Stimulated activated CD4-positive, alpha-beta T cell treated with anti-CD3 and anti-CD28 coated beads, Interleukin-1b, Interleukin-23, amount 100 ng/mL, for 24 hours (primary cell): ENCODE measurements around the gene GASK1A.

Experiments used
- DNase-seq, 4 experiments: peaks; one replicate each; pipeline ENCODE4 v3.0.0-alpha.2; 2020; ENCODE audit warnings: low read depth in 4 of 4, low spot score in 1 of 4

GASK1A gene

DNA sequence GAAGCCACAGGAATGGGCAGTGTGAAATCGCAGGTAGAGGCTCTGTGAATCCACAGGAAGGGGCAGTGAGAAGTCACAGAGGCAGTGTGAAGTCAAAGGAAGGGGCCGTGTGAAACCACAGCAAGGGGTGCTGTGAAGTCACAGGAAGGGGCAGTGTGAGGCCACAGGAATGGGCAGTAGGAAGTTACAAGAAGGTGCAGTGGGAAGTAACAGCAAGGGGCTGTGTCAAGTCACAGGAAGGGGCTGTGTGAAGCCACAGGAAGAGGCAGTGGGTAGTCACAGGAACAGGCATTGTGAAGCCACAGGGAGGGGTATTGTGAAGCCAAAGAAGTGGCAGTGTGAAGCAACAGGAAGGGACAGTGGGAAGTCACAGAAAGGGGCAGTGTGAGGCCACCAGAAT lies 34.1 kb downstream of the GASK1A start:
- DNase-seq = no peak

DNA sequence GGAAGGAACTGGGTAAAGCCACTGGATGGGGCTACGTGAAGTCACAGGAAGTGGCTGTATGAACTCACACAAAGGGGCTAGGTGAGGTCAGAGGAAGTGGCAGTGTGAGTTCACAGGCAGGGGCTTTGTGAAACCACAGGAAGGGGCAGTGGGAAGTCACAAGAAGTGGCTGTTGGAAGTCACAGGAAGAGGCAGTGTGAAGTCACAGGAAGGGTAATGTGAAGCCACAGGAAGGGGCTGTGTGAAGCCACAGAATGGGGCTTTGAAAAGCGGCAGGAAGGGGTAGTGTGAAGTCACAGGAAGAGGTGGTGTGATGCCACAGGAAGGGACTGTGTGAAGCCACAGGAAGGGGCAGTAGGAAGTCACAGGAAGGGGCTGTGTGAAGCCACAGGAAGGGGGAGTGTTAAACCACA lies 34.6 kb downstream of the GASK1A start:
- no peak for DNase-seq

DNA sequence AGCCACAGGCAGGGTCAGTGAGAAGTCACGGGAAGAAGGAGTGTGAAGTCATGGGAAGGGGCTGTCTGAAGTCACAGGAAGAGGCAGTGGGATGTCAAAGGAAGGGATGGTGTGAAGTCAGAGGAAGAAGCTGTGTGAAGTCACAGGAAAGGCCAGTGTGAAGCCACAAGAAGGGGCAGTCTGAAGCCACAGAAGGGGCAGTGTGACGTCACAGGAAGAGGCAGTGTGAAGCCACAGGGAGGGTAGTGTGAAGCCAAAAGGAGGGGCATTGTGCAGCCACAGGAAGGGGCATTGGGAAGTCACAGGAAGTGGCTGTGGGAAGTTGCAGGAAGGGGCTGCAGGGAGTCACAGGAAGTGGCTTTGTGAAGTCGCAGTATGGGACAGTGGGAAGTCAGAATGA lies 35.1 kb downstream of the GASK1A start:
- no peak for DNase-seq

DNA sequence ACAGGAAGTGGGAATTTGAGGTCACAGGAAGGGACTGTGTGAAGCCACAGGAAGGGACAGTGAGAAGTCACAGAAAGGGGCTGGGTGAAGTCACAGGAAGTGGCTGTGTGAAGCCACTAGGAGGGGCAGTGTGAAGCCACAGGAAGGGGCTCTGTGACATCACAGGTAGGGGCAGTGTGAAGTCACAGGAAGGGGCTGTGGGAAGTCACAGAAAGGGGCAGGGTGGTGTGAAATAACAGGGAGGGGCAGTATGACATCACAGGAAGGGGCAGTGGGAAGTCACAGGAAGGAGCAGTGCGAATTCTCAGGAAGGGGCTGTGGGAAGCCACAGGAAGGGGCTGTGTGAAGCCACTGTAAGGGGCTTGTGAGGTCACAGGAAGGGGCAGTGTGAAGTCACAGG lies 35.8 kb downstream of the GASK1A start:
- DNase-seq = no peak

DNA sequence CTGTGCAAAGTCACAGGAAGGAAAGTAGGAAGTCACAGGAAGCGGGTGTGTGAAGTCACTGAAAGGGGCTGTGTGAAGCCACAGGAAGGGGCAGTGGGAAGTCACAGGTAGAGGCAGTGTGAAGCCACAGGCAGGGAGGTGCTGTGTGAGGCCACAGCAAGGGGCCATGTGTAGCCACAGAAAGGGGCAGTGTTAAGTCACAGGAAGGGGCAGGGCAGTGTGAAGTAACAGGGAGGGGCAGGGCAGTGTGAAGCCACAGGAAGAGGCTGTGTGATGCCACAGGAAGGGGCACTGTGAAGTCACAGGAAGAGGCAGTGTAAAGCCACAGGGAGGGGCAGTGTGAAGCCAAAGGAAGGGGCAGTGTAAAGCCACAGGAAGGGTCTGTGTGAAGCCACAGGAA lies 36.5 kb downstream of the GASK1A start:
- no peak for DNase-seq

DNA sequence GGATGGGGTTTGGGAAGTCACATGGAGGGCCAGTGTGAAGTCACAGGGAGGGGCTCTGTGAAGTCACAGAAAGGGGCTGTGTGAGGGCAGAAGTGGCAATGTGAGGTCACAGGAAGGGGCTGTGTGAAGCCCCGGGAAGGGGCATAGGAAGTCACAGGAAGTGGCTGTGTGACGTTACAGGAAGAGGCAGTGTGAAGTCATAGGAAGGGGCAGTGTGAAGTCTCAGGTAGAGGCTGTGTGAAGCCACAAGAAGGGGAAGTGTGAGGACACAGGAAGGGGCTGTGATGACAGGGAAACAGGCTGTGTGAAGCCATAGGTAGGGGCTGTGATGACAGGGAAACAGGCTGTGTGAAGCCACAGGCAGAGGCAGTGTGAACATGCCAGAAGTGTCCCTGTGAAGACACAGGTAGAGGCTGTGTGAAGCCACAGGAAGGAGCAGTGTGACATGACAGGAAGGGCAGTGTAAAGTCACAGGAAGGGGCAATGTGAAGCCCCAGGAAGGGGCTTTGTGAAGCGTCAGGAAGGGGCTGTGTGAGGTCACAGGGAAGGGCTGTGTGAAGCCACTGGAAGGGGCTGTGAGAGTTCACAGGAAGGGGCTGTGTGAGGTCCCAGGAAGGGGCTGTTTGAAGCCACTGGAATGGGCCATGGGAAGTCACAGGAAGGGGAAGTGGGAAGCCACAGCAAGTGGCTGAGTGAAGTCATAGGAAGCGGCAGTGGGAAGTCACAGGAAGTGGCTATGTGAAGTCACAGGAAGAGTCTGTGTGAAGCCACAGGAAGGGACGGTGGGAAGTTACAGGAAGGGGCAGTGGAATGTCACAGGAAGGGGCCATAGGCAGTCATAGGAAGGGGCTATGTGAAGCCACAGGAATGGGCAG lies 37.1 kb downstream of the GASK1A start:
- no peak for DNase-seq

DNA sequence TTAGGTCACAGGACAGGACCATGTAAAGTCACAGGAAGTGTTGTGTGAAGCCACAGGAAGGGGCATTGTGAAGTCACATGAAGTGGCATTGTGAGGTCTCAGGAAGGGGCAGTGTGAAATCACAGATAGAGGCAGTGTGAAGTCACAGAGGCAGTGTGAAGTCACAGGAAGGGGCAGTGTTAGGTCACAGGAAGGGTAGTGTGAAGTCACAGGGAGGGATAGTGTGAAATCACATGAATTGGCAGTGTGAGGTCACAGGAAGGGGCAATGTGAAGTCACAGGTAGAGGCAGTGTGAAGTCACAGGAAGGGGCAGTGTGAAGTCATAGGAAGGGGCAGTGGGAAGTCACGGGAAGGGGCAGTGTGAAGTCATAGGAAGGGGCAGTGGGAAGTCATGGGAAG lies 37.9 kb downstream of the GASK1A start:
- DNase-seq = no peak

DNA sequence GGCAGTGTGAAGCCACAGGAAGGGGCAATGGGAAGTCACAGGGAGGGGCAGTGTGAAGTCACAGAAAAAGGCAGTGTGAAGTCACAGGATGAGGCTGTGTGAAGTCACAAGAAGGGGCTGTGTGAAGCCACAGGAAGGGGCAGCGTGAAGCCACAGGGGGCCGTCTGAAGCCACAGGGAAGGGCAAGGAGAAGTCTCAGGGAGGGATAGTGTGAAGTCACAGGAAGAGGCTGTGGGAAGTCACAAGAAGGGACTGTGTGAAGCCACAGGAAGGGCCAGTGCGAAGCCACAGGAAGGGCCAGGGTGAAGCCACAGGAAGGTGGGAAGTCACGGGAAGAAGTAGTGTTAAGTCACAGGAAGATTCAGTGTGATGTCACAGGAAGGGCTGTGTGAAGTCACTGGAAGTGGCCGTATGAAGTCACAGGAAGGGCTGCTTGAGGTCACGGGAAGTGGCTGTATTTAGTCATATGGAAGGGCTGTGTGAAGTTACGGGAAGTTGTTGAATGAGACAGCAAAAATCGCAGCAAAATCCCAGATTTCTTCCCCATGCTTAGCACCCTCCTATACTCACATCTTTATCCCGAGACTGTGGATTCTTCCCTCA lies 38.6 kb downstream of the GASK1A start:
- no peak for DNase-seq

DNA sequence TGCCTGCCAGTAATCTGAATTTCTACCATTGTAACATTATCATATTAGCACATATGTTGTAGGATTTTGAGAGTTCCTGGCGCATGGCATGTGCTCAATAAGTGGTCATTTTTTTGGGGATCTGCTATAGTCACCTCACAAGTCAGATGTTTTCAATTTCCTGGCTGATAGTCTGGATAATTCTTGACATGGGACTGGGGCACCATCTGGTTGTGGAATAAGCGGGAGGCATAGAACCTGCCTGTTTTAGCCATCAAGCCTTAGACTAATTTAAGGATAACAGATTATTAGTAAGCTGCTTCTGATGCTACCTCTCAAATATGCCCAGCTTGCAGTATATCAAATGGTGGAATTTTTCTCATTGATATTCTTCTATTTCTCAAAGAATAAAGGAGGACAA lies 39.1 kb downstream of the GASK1A start:
- DNase-seq = no peak

DNA sequence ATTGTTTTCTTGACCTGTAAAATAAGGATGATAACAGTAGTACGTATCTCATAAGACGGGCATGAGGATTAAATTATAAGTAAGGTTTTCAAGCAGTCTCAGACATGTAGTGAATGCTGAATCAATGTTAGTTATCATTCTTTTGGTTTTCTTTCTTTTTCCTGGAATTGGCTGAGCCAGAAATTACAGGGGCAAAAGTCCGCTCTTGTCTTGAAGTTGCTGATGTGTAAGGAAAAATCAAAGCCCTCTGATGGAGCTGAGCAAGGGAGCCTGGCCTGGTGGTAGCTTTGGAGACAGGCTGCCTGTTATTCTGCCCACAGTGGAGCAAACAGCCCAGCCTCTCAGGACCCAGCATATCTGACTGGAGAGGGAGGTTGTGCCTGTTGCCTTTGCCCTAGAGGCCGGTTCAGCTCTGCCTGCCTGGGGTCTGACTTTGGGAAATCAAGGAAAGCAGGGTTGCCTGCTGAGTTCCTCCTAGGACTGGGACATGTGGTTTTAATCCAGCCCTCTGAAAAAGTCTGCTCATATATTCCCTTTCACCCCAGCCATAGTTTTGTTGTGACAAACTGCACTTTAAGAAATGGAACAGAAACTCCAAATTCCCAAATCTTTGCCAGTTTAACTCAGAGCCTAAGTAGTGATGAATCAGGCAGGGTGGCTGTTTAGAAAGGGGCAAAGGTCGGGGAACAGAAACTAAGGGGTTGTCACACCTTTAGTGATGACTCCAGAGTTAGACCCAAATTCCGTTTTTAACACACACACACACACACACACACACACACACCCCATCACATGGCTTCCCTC lies 40.1 kb downstream of the GASK1A start:
- no peak for DNase-seq

DNA sequence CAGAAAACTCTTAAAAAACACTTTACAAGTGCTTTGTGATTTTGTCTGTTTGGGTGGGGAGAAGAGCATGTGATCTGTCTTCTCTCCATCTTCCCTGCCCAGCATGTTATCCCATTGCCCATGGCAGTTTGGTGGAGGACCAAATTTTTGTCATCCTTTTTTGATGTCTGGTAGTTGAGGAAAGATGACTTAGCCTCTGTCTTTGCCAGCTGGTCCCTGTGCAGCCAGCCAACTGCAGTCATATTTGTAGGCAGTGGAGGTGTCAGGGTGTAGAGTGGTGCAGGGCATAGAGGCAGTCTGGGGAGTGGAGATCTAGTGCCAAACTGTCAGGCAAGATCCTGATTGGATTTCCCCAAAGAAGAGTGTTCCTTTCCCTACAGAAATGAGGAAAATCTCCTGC lies 40.7 kb downstream of the GASK1A start:
- no peak for DNase-seq

DNA sequence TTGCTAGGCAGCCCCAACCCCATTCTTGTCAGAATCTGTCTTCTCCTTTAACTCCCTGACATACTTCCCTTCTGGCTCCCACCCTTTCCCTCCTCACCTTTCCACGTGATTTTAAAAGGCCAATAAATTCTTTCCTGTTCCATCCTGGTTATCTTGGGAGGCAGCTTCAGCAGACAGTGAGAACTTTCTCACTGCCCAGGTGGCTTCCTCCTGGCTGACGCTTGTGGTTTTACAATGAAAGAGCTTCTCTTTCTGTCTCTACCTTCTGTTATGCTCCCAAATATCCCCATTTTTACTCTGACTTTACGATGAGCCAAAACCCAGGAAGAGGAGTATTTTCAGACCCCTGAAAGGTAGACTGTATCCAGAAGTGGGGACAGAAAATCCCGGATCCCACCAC lies 42.1 kb downstream of the GASK1A start:
- DNase-seq = no peak

DNA sequence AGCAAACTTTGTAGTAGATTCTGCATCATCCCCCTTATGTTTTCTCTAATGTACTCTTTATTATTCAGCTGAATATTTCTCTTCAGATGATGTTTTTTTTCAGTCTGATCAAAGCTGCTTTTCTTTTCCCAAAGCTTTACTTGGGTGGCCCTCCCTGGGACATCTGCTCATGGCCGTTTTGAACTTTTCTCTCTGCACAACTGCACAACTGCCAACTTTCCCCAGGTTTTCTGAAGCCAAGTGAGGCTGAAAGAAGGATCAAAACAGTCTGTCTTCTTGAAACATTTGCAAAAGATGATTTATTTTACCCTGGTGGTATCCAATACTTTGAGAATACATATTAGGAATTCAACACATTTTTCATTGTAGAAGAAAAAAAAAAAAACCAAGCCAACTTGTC lies 43.0 kb downstream of the GASK1A start:
- no peak for DNase-seq

DNA sequence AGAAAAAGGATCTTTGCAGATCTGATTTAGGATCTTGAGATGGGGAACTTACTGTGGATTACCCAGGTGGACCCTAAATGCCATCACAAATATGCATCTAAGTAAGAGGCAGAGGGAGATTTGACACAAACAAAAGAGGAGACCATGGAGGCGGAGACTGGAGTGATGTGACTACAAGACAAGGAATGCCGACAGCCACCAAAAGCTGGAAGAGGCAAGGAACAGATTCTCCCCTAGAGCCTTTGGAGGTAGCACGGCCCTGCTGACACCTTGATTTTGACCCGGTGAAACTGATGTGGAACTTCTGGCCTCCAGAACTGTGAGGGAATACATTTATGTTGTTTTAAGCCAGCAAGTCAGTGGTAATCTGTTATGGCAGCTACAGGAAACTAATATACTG lies 44.0 kb downstream of the GASK1A start:
- no peak for DNase-seq

DNA sequence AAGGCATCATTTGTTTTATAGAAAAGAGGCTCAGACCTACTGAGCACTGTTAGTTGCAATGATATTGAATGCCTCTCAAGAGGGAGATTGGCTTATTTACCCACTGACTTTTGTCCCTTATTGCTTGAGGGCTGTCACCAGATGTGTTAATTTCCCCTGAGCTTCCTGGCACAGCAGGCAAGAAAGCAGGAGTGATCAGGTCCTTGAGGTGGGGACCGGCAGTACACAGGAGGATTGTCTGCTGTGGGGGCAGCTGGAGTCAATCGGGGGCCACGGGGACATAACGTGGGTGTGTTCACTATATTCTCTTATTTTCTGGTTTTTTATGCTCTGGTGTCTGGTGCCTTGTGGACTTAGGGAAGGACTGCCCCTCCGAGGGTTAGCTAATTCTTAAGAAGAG lies 44.6 kb downstream of the GASK1A start:
- DNase-seq = no peak

DNA sequence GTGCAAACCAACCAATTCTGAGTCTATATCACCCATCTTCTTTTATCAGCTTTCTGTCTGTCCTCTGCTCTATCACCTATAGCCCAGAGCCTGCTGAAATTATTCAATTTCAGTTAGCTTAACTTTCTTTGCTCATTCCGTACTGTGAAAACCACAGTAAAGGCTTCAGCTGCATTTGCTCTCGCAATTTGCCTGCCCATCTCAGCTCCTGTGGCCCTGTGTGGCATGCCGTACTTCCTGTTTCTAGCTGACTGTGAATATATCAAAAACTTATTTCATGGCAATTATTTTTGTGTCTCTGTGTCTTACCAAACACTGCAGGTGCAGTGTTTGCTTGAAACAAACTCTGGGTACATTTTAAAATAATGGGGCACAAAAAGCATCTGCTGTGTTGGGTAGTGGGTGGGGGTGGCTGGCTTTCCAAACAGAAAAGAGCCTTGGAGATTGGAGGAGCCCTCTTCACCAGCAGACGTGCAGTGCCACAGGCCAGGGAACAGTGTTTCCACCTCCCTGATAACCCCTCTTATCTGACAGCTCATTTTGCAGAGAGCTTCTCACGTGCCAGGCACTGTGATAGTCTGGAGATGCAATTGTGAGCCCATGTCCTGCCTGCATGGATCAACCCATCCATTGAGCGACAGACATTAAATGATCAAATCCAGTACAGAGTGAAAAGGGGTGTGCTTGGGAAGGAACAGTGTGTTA lies 45.2 kb downstream of the GASK1A start:
- DNase-seq = peak in 1 of 4 experiments; percentile 8

DNA sequence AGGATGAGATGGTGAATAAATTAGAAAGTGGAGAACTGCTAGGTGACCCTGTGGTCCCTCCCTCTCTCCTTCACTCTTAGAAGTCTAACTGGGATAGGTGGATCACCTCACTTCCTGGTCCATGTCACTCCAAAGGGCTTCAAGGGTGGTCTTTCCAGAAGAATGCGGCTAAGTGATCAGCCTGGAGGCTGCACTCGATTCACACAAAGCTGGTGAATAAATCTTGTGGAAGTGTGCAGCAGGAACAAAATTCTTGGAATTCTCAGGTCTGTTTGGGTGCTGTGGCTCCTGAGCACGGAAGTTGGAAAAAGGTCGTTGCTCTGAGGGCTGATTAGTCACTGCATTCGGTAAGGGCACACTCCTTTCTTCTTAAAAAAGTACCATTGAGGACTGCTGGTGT lies 46.3 kb downstream of the GASK1A start:
- no peak for DNase-seq

DNA sequence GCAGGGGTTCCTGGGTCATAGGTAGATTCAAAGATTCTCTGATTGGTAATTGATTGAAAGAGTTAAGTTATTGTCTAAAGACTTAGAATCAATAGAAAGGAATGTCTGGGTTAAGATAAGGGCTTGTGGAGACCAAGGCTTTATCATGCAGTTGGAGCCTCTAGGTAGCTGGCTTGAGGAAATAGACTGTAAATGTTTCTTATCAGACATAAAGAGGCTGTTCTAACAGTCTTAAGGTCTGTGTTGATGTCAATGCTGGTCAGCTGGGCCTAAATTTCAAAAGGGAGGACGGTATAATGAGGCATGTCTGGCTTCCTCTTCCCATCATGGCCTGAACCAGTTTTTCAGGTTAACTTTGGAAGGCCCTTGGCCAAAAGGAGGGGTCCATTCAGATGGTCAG lies 48.9 kb downstream of the GASK1A start:
- DNase-seq = no peak

DNA sequence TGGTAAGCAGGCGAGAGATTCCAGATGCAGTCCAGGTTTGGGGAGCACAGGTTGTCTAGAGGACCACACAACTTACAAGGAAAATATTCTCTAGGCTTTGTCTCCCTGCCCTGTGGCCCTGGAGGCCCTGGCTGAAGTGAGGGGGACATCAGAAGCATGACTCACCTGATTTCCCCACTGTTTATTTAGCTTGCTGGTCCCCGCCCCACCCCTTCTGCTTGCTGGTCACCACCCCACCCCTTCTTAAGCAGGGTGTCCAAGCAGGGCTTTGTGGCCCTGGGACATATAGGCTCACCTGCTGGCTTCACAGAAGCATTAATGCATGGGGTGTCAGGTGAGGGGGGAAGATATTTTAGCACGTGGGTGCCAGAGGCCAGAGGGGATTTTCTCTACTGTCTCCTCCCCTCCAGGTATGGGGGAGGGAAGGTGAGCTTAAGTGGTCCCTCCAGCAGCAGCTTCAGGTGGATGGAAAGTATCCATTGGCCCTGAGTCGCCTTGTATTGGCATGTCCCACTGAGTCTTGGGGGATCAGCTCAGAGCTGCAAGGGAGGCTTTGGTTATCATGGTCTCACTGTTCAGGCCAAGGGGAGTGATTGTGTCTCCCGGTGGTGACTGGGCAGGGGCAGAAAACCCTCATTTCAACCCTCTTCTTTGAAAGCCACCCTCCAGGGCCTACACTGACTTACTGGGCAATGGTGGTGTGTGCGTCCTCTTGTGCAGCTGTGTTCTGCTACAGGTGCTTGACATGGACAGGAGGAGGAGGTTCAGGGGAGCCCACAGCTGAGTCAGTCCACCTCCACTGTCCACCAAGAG lies 49.8 kb downstream of the GASK1A start:
- DNase-seq = no peak

DNA sequence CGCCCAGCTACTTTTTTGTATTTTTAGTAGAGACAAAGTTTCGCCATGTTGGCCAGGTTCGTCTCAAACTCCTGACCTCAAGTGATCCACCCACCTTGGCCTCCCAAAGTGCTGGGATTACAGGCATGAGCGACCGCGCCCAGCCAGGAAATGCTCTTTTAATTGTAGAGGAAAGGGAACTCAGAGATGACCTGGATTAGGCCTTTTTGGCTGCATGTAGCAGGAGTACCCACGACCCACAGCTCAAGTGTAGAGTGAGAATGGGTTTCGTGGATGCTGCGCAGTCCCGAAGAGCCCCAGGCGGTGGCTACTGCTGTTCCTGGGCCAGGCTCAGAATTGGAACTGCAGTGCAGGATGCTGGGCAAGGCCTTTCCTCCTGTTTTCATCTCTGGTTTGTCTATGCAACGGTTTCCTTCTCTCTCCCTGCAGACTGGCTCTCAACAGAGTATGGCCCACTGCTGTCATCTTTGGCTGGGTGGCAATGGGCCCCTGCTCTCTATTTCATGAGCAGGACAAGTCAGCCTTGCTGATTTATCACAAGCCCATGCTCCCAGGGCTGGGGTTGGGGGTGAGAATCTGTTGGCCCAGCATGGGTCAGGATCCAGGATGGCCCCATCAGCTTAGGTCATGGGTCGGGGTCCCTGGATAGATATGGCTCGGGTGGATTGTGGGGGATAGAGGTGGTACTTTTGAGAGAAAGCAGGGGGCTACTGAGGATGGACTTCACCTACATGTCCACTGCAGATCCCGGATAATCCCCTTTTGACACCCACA lies 51.2 kb downstream of the GASK1A start:
- DNase-seq = no peak
